ENCODE measurements around the gene GFOD1. TPM values are rescaled to one million over a fixed set of nuclear protein-coding genes. Genes with fewer than 3 reads are reported as not detected.
A peak's percentile ranks its signal among the peaks of the same experiment; 100 is the strongest.

GFOD1 gene
- total and polyA plus RNA-seq, 4 donors = 9.4 to 30.6 (median 17.6) TPM

DNA sequence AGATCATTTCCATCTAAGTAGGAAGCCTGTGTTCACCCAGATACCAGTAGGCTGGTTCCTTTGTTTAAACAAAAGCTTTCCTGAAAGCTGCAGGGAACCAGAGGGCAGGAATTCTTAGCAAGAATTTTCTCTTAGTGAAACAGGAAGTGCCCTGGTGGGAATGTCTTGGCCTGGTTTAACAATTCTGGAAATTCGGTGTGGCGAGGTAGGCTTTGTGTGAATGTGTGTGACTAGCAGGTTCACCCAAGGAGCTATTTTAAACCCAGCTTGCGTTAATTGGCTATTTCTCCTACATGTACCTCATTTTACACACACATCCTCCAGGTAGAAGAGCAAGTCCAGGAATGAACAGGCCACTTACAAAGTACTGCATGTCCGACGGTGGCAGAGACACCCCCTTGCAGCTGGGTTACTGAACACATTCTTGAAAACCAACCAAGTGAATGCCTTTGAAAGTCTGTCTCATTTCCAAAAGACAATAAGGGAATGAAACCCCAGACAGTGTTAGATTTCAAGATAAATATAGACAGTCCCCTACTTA is 64.6 kb downstream of the GFOD1 start:
- DNase-seq (ENCODE audit: low read depth in 4 of 6, low spot score in 6 of 6) = peak in 2 of 6 donors; percentile 42 to 64
- 47% methylated on average over 3 of the region's 5 CpGs for WGBS (ENCODE audit: insufficient coverage)
- Histone ChIP-seq H3K9me3 (ENCODE audit: control insufficient read depth, insufficient read depth, low read length) (no peaks in the 10 kb centered on the region), H3K27me3 (ENCODE audit: control insufficient read depth, insufficient read depth, low read length) (no peaks in the 10 kb centered on the region), H3K36me3 (ENCODE audit: control insufficient read depth, insufficient read depth, low read length) (no peaks in the 10 kb centered on the region), H3K4me1 (ENCODE audit: control insufficient read depth, insufficient read depth, low read length) (peaks cover 27% of the 10 kb centered on the region), H3K4me3 (ENCODE audit: low read depth, low read length) (no peak overlapping the region), H3K27ac (ENCODE audit: low read depth, low read length) (no peak overlapping the region)

DNA sequence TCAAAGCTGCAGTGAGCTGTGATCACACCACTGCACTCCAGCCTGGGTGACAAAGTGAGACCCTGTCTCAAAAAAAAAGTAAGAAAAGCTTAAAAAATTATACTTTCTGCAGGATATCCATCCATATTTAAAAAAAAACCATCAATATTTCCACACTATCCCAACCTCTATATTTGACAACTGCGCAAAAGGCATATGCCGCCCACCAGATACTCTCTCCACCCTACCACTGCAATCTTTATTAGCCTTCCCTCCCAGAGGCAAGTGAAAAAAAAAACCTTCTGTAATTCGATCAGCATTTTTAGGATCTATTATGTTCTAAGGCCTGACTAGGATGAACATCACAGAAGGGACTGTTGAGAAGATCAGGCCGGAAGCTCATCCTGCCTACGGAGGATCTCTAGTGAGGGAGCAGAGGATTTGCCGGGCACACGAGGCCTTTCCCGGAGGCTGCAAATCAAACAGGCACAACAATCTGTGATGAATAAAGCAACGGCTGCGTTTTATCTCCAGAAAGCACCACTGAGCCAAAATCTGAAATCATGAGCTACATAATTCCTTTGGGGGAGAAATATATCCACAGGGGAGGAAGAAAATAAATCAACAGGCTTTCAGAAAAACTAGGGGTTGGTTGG is 65.9 kb downstream of the GFOD1 start:
- Histone ChIP-seq H3K9me3 (ENCODE audit: control insufficient read depth, insufficient read depth, low read length) (no peaks in the 10 kb centered on the region), H3K27me3 (ENCODE audit: control insufficient read depth, insufficient read depth, low read length) (no peaks in the 10 kb centered on the region), H3K36me3 (ENCODE audit: control insufficient read depth, insufficient read depth, low read length) (no peaks in the 10 kb centered on the region), H3K4me3 (ENCODE audit: low read depth, low read length) (no peak overlapping the region), H3K27ac (ENCODE audit: low read depth, low read length) (no peak overlapping the region), H3K4me1 (ENCODE audit: control insufficient read depth, insufficient read depth, low read length) (peaks cover 25% of the 10 kb centered on the region)
- WGBS (ENCODE audit: insufficient coverage) = 12% methylated on average over 5 of the region's 10 CpGs
- DNase-seq (ENCODE audit: low read depth in 4 of 6, low spot score in 6 of 6) = peak in 2 of 6 donors; percentile 69 to 73

DNA sequence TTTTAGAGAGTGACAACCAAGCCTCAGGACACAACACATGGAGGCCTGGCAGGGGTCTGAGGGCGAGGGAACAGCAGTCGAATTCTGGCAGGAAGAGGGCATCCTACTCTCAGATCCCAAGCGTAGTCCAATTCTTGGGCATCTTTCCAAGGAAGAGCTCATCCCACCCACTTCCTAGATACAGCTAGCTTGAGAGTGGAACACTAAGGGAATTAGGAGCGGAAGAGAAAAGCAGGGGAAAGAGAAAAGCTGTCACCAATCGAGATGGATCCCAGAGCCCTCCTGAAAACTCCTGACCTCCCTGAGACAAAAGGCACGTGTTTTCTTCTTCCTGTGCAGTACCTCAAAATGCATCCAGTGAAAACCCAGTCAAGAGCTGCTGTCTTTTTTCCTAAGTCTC is 67.1 kb downstream of the GFOD1 start:
- Histone ChIP-seq H3K4me1 (ENCODE audit: control insufficient read depth, insufficient read depth, low read length) (peaks cover 21% of the 10 kb centered on the region), H3K36me3 (ENCODE audit: control insufficient read depth, insufficient read depth, low read length) (no peaks in the 10 kb centered on the region), H3K4me3 (ENCODE audit: low read depth, low read length) (no peak overlapping the region), H3K27me3 (ENCODE audit: control insufficient read depth, insufficient read depth, low read length) (no peaks in the 10 kb centered on the region), H3K9me3 (ENCODE audit: control insufficient read depth, insufficient read depth, low read length) (no peaks in the 10 kb centered on the region), H3K27ac (ENCODE audit: low read depth, low read length) (no peak overlapping the region)
- peak in 1 of 6 donors; percentile 49 for DNase-seq (ENCODE audit: low read depth in 4 of 6, low spot score in 6 of 6)
- 47% methylated on average over 2 of the region's 6 CpGs for WGBS (ENCODE audit: insufficient coverage)

DNA sequence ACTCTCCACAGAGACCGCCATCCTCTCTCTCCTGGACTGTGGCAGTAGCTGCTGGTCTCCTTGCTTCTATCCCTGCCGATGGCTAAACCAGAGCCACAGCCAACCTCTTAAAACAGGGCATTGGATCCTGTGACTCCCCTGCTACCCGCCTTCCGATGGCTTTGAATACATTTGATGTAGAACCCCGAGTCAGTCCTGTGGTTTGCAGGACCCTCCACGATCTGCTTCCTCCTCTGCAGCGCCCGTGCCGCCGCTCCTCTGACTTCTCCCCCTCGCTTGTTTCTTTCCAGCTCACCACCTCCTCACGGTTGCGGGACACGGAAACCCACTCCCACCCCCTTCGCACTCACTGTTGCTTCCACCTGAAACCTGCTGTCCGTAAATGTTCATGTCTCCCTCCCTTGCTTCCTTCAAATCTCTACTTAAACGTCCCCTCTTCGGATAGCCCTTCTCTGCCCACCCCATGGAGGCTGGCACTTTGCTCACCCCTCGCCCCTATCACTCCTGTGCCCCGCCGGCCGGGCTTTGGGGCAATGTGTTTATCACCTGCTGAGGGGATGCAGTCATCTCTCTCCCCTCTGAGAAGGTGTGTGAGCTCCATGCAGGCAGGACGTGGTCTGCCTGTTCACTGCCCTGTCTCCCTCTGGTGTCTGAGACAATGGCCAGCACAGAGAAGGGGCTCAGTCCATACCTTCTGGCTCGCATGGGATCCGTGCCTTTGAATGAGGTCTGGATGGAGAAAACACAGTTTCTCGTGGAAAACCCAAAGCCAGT is 67.8 kb downstream of the GFOD1 start:
- Histone ChIP-seq H3K4me1 (ENCODE audit: control insufficient read depth, insufficient read depth, low read length) (peaks cover 27% of the 10 kb centered on the region), H3K27ac (ENCODE audit: low read depth, low read length) (no peak overlapping the region), H3K36me3 (ENCODE audit: control insufficient read depth, insufficient read depth, low read length) (no peaks in the 10 kb centered on the region), H3K4me3 (ENCODE audit: low read depth, low read length) (no peak overlapping the region), H3K27me3 (ENCODE audit: control insufficient read depth, insufficient read depth, low read length) (no peaks in the 10 kb centered on the region), H3K9me3 (ENCODE audit: control insufficient read depth, insufficient read depth, low read length) (no peaks in the 10 kb centered on the region)
- no peak for DNase-seq (ENCODE audit: low read depth in 4 of 6, low spot score in 6 of 6)
- WGBS (ENCODE audit: insufficient coverage) = 88% methylated on average over 23 of the region's 26 CpGs

DNA sequence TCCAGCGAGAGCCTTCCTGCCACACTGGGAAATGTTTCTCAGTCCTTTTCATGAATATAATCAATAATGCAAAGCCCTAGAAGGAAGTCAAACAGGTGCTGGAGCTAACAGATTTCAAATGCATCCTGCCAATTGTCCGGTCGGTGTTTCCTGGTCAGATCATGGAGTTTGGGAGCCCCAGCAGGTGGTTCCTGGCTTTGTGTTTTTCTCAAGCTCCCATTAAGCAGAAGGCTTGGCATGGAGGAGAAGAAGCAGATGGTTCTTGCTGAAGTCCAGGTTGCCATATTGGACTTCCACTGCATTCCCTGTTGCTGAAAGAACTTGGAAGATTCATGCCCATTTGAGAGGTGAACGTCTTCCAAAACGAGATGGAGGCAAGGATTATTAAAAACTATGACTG is 68.6 kb downstream of the GFOD1 start:
- DNase-seq (ENCODE audit: low read depth in 4 of 6, low spot score in 6 of 6) = peak in 1 of 6 donors; percentile 45

DNA sequence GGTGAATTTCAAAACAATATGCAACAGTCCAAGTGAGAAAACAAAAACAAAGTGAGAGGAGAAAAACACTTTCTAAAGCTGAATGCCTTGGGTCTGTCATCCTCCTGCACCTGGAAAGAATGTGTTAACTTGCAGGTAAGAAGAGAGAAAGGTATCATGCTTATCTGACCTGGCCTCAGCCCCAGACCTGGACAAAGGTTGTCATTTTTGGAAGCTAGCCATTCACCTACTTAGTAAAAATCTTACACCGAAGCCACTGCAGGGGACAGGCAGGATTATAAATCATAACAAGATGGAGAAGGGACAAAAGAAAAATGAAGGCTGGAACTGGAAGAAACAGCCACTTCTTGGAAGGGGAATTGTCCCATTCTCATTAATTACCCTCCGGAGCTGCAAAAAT is 69.4 kb downstream of the GFOD1 start:
- H3K27ac ChIP-seq (ENCODE audit: low read depth, low read length) = no peak overlapping the region
- H3K9me3 ChIP-seq (ENCODE audit: control insufficient read depth, insufficient read depth, low read length) = no peaks in the 10 kb centered on the region
- WGBS (ENCODE audit: insufficient coverage) = 56% methylated on average over 1 of the region's 2 CpGs
- DNase-seq (ENCODE audit: low read depth in 4 of 6, low spot score in 6 of 6) = no peak
- no peaks in the 10 kb centered on the region for H3K36me3 ChIP-seq (ENCODE audit: control insufficient read depth, insufficient read depth, low read length)
- H3K4me3 ChIP-seq (ENCODE audit: low read depth, low read length) = no peak overlapping the region
- H3K27me3 ChIP-seq (ENCODE audit: control insufficient read depth, insufficient read depth, low read length) = no peaks in the 10 kb centered on the region
- peaks cover 40% of the 10 kb centered on the region for H3K4me1 ChIP-seq (ENCODE audit: control insufficient read depth, insufficient read depth, low read length)

More for the DNA sequence above, 68.6 kb downstream of the GFOD1 start:
- Histone ChIP-seq H3K36me3 (ENCODE audit: control insufficient read depth, insufficient read depth, low read length) (no peaks in the 10 kb centered on the region), H3K27ac (ENCODE audit: low read depth, low read length) (no peak overlapping the region), H3K4me3 (ENCODE audit: low read depth, low read length) (no peak overlapping the region), H3K9me3 (ENCODE audit: control insufficient read depth, insufficient read depth, low read length) (no peaks in the 10 kb centered on the region), H3K27me3 (ENCODE audit: control insufficient read depth, insufficient read depth, low read length) (no peaks in the 10 kb centered on the region), H3K4me1 (ENCODE audit: control insufficient read depth, insufficient read depth, low read length) (peaks cover 32% of the 10 kb centered on the region)
- WGBS (ENCODE audit: insufficient coverage) = 77% methylated on average over 5 of the region's 5 CpGs

DNA sequence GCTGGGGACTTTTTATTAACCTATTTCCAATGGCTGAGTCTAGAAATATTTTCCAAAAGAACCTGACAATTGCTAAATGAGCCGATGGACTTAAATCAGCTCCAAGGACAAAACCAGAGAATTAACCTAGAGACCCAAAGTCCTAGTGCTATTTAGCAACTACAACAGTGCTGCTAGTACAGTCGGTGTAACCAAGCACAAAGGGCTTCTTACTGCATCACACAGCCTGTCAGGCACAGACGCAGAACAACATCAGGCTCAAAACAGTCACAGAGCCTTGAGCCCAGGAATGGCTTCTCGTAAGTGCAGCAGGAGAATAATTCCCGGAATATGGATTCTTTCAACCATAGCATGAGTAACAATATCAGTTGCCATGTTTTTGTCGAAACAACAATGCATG is 70.0 kb downstream of the GFOD1 start:
- H3K9me3 ChIP-seq (ENCODE audit: control insufficient read depth, insufficient read depth, low read length) = no peaks in the 10 kb centered on the region
- H3K4me3 ChIP-seq (ENCODE audit: low read depth, low read length) = no peak overlapping the region
- no peak overlapping the region for H3K27ac ChIP-seq (ENCODE audit: low read depth, low read length)
- no peaks in the 10 kb centered on the region for H3K36me3 ChIP-seq (ENCODE audit: control insufficient read depth, insufficient read depth, low read length)
- no peaks in the 10 kb centered on the region for H3K27me3 ChIP-seq (ENCODE audit: control insufficient read depth, insufficient read depth, low read length)
- DNase-seq (ENCODE audit: low read depth in 4 of 6, low spot score in 6 of 6) = peak in 2 of 6 donors; percentile 38 to 66
- peaks cover 39% of the 10 kb centered on the region for H3K4me1 ChIP-seq (ENCODE audit: control insufficient read depth, insufficient read depth, low read length)
- WGBS (ENCODE audit: insufficient coverage) = 30% methylated on average over 6 of the region's 6 CpGs

DNA sequence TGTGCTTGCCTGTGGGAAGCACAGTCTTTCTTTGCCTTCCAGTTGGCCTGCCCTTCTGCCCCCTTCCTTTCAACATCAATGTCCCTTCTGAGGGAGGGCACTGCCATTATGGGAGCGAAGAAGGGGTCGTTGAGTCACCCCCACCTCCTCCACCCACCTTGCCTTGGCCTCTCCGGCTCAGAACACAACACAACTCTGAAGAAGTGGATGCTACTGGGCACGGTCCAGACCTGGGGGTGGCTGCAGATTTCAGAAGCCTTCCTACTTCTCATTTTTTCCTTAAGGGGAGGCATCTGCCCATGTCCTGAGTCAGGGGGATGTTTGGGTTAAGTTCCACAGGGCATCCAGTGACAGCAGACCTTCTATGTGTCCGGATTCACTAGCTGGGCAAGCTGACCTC is 72.1 kb downstream of the GFOD1 start:
- DNase-seq (ENCODE audit: low read depth in 4 of 6, low spot score in 6 of 6) = no peak
- WGBS (ENCODE audit: insufficient coverage) = 96% methylated on average over 3 of the region's 5 CpGs
- Histone ChIP-seq H3K27me3 (ENCODE audit: control insufficient read depth, insufficient read depth, low read length) (no peaks in the 10 kb centered on the region), H3K27ac (ENCODE audit: low read depth, low read length) (no peak overlapping the region), H3K4me3 (ENCODE audit: low read depth, low read length) (no peak overlapping the region), H3K9me3 (ENCODE audit: control insufficient read depth, insufficient read depth, low read length) (no peaks in the 10 kb centered on the region), H3K36me3 (ENCODE audit: control insufficient read depth, insufficient read depth, low read length) (no peaks in the 10 kb centered on the region), H3K4me1 (ENCODE audit: control insufficient read depth, insufficient read depth, low read length) (peaks cover 39% of the 10 kb centered on the region)

DNA sequence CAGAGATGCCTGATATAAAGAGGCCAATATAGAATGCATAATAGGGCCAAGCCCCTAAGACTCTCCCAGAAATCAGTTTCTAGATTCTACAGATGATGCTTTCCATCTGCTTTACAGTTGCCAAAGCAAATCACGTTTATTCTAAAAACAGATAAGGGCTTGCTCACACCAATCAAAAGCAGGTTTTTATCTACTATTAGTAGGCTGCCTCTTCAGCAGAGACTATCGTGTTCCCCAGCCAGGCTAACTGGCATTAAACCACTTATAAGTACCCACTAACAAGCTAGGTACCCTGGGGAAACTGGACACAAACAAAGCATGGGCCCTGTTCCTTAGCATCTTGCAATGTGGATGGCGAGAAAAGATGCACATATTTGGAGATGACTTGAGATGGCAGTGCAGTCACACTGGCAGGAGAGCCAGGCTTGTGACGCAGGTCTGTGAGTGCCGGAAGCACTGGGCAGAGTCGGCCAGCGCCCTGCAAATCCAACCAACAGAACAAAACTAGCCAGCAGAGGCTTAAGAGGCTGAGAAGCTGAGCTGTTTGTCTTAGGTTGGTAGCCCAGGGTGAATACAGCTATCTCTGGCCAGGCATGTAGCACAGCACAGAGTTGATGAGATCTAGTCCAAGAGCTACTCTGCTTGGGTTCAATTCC is 73.4 kb downstream of the GFOD1 start:
- Histone ChIP-seq H3K36me3 (ENCODE audit: control insufficient read depth, insufficient read depth, low read length) (no peaks in the 10 kb centered on the region), H3K4me1 (ENCODE audit: control insufficient read depth, insufficient read depth, low read length) (peaks cover 29% of the 10 kb centered on the region), H3K4me3 (ENCODE audit: low read depth, low read length) (no peak overlapping the region), H3K27ac (ENCODE audit: low read depth, low read length) (no peak overlapping the region), H3K9me3 (ENCODE audit: control insufficient read depth, insufficient read depth, low read length) (no peaks in the 10 kb centered on the region), H3K27me3 (ENCODE audit: control insufficient read depth, insufficient read depth, low read length) (no peaks in the 10 kb centered on the region)
- peak in 2 of 6 donors; percentile 60 to 74 for DNase-seq (ENCODE audit: low read depth in 4 of 6, low spot score in 6 of 6)
- WGBS (ENCODE audit: insufficient coverage) = 49% methylated on average over 6 of the region's 7 CpGs
